GM12874 (cell line): ENCODE results near the gene RAF1.

ENCODE experiments used
- TF ChIP-seq, protein P1 (sequence below): IDR thresholded peaks from 2 replicates; pipeline ENCODE4 v1.5.1; 2011; ENCODE audit warnings: low read depth, mild to moderate bottlenecking, control low read depth, low read length, moderate library complexity; ENCODE audit not compliant: insufficient read depth

RAF1 gene

DNA sequence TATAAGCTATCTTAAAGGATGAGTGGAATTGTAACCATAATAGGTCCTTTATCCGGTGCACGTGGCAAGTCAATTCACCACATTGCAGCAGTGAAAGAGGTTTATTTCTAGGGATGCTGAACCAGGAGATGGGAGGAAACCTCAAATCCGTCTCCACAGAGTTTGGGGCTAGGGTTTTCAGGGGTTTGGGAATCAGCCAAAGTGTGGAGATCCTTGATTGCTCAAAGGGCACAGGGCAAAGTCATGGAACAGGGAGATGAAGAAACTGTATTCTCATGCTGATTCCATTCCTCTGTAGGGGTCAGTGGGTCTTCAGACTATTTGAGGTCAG lies 7.2 kb upstream of the RAF1 start:
- TF ChIP-seq, protein P1, sequence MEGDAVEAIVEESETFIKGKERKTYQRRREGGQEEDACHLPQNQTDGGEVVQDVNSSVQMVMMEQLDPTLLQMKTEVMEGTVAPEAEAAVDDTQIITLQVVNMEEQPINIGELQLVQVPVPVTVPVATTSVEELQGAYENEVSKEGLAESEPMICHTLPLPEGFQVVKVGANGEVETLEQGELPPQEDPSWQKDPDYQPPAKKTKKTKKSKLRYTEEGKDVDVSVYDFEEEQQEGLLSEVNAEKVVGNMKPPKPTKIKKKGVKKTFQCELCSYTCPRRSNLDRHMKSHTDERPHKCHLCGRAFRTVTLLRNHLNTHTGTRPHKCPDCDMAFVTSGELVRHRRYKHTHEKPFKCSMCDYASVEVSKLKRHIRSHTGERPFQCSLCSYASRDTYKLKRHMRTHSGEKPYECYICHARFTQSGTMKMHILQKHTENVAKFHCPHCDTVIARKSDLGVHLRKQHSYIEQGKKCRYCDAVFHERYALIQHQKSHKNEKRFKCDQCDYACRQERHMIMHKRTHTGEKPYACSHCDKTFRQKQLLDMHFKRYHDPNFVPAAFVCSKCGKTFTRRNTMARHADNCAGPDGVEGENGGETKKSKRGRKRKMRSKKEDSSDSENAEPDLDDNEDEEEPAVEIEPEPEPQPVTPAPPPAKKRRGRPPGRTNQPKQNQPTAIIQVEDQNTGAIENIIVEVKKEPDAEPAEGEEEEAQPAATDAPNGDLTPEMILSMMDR: no peak

DNA sequence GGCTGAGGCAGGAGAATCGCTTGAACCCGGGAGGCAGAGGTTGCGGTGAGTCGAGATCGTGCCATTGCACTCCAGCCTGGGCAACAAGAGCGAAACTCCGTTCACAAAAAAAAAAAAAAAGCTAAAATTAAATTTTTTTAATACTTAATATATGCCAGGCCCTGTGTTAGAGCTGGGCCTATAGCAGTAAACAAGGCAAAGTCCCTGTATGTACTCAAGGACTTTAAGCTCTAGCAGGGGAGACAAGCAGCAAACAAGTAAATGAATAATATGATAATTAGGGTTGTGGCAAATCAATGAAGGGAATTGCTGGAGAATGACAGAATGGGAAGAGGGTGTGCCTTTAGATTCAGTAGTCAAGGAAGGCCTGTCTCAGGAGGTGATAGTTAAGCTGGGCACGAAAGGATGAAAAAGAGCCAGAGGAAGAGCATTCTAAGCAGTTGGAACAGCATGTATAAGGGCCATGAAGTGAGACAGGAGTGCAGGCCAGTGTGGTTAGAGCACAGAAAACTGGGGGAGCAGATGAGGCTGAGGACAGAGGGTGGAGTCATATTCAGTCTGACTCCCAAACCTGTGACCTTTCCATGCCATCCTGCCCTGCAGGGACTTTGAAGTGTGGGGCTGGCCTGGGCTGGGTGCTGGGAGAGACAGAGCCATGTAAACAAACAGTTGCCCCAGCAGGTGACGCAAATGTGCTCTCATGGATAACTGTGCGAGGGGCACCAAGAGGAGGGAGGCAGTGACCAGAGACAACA lies 6.6 kb upstream of the RAF1 start:
- TF ChIP-seq, protein P1: no peak

DNA sequence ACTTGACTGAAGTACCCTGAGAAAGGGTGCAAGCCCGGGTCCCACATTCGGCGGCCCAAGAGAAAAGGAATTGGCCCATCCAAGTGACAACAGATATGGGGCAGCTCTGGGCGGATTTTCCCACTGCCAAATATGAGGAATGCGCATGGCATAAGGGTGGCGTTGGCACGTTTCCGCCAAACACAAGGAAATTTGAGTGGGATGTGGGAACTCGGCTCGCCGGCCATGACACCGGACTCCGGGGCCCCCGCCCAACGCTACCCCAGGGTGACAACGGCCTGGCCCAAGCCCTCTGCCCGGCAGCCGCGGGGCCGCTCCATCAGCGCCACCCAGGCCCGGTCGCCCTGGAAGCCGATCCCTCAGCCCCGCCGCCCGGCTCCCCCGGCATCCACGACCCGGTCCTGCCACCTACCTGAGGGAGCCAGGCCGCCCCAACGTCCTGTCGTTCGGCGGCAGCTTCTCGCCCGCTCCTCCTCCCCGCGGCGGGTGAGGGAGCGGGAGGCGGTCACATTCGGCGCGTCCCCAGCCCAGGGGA lies 449 bp downstream of the RAF1 start:
- TF ChIP-seq, protein P1: no peak

DNA sequence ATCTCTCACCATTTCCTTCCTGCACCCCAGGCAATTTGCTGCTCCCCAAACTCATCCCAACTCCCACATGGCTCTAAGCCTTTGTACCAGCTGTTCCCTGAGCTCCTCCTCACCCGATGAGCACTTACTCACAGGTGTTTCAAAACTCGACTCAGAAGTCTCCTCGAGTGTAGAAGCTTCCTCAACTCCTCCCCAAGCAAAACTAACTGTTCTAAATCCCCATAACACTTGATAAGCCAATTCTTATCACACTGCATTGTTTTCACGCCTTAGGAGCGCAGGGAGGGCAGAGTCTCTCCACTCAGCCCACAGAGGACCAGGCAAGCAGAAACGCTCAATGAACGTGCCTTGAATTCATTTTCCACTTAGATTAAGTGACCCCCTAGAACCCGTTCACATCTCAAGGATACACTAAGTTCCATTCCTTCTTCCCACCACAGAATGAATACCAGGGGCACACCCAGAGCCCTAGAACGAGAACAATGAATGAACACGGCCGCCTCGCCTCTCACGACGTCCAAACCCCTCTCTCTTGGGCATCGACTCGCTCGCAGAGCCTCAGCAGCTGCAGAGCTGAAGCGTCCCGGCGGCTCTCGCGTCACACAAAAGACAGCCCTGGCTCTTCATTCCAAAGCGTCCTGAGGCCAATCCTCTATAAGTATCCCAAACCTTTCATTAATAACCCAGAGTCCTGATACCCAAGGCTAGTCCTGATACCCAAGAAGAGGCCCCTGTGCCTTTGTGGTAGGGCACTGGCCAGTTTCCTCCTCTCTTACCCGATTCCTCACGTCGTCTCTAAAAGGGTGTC lies 1.1 kb downstream of the RAF1 start:
- TF ChIP-seq, protein P1: no peak

DNA sequence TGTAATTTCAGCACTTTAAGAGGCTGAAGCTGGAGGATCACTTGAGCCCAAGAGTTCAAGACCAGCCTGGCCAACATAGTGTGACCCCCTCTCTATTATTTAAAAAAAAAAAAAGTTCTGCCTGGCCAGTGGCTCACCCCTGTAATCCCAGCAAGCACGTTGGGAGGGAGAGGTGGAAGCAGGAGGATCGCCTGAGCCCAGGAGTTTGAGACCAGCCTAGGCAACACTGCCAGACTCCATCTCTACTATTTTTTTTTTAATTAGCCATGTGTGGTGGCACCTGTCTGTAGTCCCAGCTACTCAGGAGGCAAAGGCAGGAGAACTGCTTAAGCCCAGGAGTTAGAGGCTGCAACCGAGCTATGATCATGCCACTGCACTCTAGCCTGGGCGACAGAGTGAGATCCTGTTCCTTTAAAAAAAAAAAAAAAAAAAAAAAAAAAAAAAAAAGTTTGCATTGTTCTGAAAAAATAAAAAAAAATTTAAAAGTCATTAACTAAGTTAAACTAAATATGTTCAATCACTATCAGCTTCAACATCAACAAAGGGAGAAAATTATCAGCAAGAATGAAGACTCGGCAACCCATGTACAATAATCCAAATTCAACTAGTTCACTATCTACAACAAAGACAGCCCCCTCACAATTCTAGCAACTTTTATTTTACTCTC lies 1.9 kb downstream of the RAF1 start:
- TF ChIP-seq, protein P1: no peak

DNA sequence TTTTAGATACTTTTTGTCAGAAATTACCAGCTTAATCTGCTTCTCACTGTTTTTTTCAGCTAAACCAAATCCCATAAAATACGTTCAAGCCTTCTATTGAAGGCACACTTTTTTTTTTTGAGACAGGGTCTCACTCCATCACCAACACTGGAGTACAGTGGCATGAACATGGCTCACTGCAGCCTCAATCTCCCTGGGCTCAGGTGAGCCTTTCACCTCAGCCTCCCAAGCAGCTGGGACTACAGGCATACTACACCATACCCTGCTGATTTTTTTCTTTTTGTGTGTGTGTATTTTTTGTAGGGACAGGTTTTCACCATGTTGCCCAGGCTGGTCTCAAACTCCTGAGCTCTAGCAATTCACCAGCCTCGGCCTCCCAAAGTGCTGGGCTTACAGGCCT lies 3.7 kb downstream of the RAF1 start:
- TF ChIP-seq, protein P1: no peak
